ENCODE results near the gene DBP.

DNA sequence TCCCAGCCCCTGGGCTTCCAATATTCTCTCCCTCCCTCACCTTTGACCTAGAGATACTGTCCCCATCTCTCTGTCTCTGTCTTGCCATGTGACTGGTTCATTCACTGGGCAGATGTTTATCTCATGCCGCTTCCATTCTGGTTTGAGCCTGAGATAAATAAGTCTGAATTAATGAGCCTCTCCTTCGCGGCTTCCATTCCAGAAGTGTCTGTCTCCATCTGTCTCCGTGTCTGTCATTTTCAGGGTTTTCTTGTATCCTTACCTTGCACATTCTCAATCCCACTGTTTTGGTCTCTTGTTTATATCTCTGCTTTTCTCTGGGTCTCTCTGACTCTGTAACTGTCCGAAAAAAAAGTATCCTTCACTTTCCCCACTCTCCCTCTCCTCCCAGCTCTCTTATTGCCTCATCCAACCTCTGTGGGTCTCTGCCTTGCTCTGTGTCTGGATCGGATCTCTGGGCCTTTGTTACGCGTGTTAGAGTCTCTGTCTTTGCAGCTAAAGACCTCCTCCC lies 13.6 kb downstream of the DBP start:
- TF ChIP-seq, protein P1, sequence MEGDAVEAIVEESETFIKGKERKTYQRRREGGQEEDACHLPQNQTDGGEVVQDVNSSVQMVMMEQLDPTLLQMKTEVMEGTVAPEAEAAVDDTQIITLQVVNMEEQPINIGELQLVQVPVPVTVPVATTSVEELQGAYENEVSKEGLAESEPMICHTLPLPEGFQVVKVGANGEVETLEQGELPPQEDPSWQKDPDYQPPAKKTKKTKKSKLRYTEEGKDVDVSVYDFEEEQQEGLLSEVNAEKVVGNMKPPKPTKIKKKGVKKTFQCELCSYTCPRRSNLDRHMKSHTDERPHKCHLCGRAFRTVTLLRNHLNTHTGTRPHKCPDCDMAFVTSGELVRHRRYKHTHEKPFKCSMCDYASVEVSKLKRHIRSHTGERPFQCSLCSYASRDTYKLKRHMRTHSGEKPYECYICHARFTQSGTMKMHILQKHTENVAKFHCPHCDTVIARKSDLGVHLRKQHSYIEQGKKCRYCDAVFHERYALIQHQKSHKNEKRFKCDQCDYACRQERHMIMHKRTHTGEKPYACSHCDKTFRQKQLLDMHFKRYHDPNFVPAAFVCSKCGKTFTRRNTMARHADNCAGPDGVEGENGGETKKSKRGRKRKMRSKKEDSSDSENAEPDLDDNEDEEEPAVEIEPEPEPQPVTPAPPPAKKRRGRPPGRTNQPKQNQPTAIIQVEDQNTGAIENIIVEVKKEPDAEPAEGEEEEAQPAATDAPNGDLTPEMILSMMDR (IDR thresholded peaks at IDR 0.05), result no peak
- no peak for TF ChIP-seq POLR2A (IDR thresholded peaks at IDR 0.05)
